ENCODE measurements around the gene SLC25A23. TPM values are rescaled to one million over a fixed set of nuclear protein-coding genes. Genes with fewer than 3 reads are reported as not detected.
A peak's percentile ranks its signal among the peaks of the same experiment; 100 is the strongest.

Gene SLC25A23
- total and polyA plus RNA-seq, 9 of the 15 experiments (the other 6 are each of a cell fraction or from before 2014, with no cell fraction given) = 6.1 to 72.0 (median 26.6) TPM

- TF ChIP-seq CEBPG (CRISPR knock-in tag; IDR thresholded peaks at IDR 0.05) (no peak), CEBPG (tag; conservative IDR thresholded peaks at IDR 0.05 in 1 of 2, IDR thresholded peaks at IDR 0.05 in 1 of 2) (no peak), ZNF124 (CRISPR knock-in tag; IDR thresholded peaks at IDR 0.05) (no peak), STAG1 (CRISPR knock-in tag; IDR thresholded peaks at IDR 0.05; ENCODE audit: borderline replicate concordance) (no peak), SAFB (IDR thresholded peaks at IDR 0.05; ENCODE audit: borderline replicate concordance, low read depth, low read length) (no peak), POLR2B (IDR thresholded peaks at IDR 0.05; ENCODE audit: low read depth, partially characterized antibody) (peak; percentile 35), CLOCK (CRISPR knock-in tag; IDR thresholded peaks at IDR 0.05; ENCODE audit: borderline replicate concordance) (no peak), ZNF146 (CRISPR knock-in tag; IDR thresholded peaks at IDR 0.05; ENCODE audit: unreplicated experiment) (no peak), ARID3B (CRISPR knock-in tag; IDR thresholded peaks at IDR 0.05; ENCODE audit: borderline replicate concordance) (no peak), ZNF212 (CRISPR knock-in tag; IDR thresholded peaks at IDR 0.05) (0 out of 2 replicates have a peak, but pooled peaks have one; percentile 1), ATF7 (IDR thresholded peaks at IDR 0.05) (no peak), ETV6 (IDR thresholded peaks at IDR 0.05; ENCODE audit: borderline replicate concordance in 1 of 2, low read depth in 2 of 2, low read length in 1 of 2) (no peak), ETV6 (CRISPR knock-in tag; IDR thresholded peaks at IDR 0.05; ENCODE audit: borderline replicate concordance) (peak; percentile 14; the same call in 1 of the 2 replicates), LARP7 (IDR thresholded peaks at IDR 0.05) (no peak), SFPQ (IDR thresholded peaks at IDR 0.05; ENCODE audit: low read depth, low read length) (no peak), MLLT1 (IDR thresholded peaks at IDR 0.05) (peak in 1 of 2 experiments; percentile 81; a peak in 2 of 4 replicates), THRAP3 (IDR thresholded peaks at IDR 0.05; ENCODE audit: borderline replicate concordance) (0 out of 2 replicates have a peak, but pooled peaks have one; percentile 33)
Measured at GRCh38 chr19:6425732-6426620, 33.6 kb downstream of the SLC25A23 start (continued).

Measured in K562 (cell line).